Neural cell (in vitro differentiated cells): ENCODE results near the gene RMI2. TPM values are rescaled to one million over a fixed set of nuclear protein-coding genes. Genes with fewer than 3 reads are reported as not detected.

Source experiments
- H2AFZ ChIP-seq: fragments of 200-600, 300-800 bp; sonication (generic), shearing (Covaris generic); 2 replicates; pipeline ENCODE4 v1.6.0; 2014; ENCODE audit warnings: low read depth, mild to moderate bottlenecking, antibody characterized with exemption, low read length, moderate library complexity
- H3F3A ChIP-seq: fragments of 200-600 bp; shearing (Covaris generic); 2 replicates; pipeline ENCODE4 v1.6.1; 2016; ENCODE audit warnings: mild to moderate bottlenecking, moderate library complexity, mixed read lengths, antibody characterized with exemption, low read length; ENCODE audit not compliant: insufficient read depth, poor library complexity, severe bottlenecking
- H3K27ac ChIP-seq: fragments of 200-600, 300-800 bp; sonication (generic), shearing (Covaris generic); 2 replicates; pipeline ENCODE4 v1.5.1; 2014; ENCODE audit warnings: mild to moderate bottlenecking, low read length, moderate library complexity
- H3K27me3 ChIP-seq: fragments of 300-800, 200-600 bp; sonication (generic), shearing (Covaris generic); 2 replicates; pipeline ENCODE4 v1.6.0; 2014; ENCODE audit warnings: mild to moderate bottlenecking, low read depth, low read length, moderate library complexity; ENCODE audit not compliant: insufficient read depth
- H3K36me3 ChIP-seq: fragments of 300-800, 200-600 bp; sonication (generic), shearing (Covaris generic); 2 replicates; pipeline ENCODE4 v1.5.1; 2014; ENCODE audit warnings: mild to moderate bottlenecking, antibody characterized with exemption, low read length, moderate library complexity; ENCODE audit not compliant: insufficient read depth
- H3K4me2 ChIP-seq: fragments of 300-800, 200-600 bp; sonication (generic), shearing (Covaris generic); 2 replicates; pipeline ENCODE4 v1.6.0; 2014; ENCODE audit warnings: mild to moderate bottlenecking, low read length
- H3K4me3 ChIP-seq: fragments of 300-800, 200-600 bp; sonication (generic), shearing (Covaris generic); 2 replicates; pipeline ENCODE4 v1.5.1; 2014; ENCODE audit warnings: mild to moderate bottlenecking, low read length, moderate library complexity
- H3K79me2 ChIP-seq: fragments of 200-600 bp; shearing (Covaris generic); replicated peaks from 2 replicates; pipeline ENCODE4 v1.6.0; 2014; ENCODE audit warnings: mild to moderate bottlenecking, low read length, moderate library complexity; ENCODE audit not compliant: insufficient read depth
- H3K9ac ChIP-seq: fragments of 300-800, 200-600 bp; sonication (generic), shearing (Covaris generic); 2 replicates; pipeline ENCODE4 v1.6.1; 2016; ENCODE audit warnings: mild to moderate bottlenecking, low read length, mixed read lengths
- H3K9me2 ChIP-seq: fragments of 200-600 bp; shearing (Covaris generic); 2 replicates; pipeline ENCODE4 v1.6.1; 2016; ENCODE audit warnings: mild to moderate bottlenecking, low read length, mixed read lengths; ENCODE audit not compliant: insufficient read depth
- H3K9me3 ChIP-seq: fragments of 200-600, 300-800 bp; sonication (generic), shearing (Covaris generic); 2 replicates; pipeline ENCODE4 v1.6.1; 2016; ENCODE audit warnings: mild to moderate bottlenecking, mixed run types, low read length, moderate library complexity, mixed read lengths
- H4K20me1 ChIP-seq: fragments of 200-600 bp; shearing (Covaris generic); 2 replicates; pipeline ENCODE4 v1.6.1; 2016; ENCODE audit warnings: mild to moderate bottlenecking, mixed run types; ENCODE audit not compliant: insufficient read depth
- EP300 ChIP-seq: fragments of 450-650 bp; conservative IDR thresholded peaks from 2 replicates; pipeline ENCODE4 v1.6.1; 2014; ENCODE audit warnings: antibody characterized with exemption, mild to moderate bottlenecking, moderate library complexity; ENCODE audit not compliant: poor library complexity, severe bottlenecking
- EZH2 ChIP-seq: fragments of 200-600, 300-800 bp; shearing (Covaris generic), sonication (generic); IDR thresholded peaks from 2 replicates; pipeline ENCODE4 v1.6.1; 2014; ENCODE audit warnings: antibody characterized with exemption, low read length, borderline replicate concordance, mild to moderate bottlenecking; ENCODE audit not compliant: insufficient read depth, poor library complexity, severe bottlenecking
- MXI1 ChIP-seq: fragments of 450-650 bp; conservative IDR thresholded peaks from 2 replicates; pipeline ENCODE4 v1.6.1; 2014; ENCODE audit warnings: antibody characterized with exemption, mild to moderate bottlenecking; ENCODE audit not compliant: poor library complexity, severe bottlenecking
- POLR2AphosphoS5 ChIP-seq: IDR thresholded peaks from 2 replicates; pipeline ENCODE4 v1.6.1; 2012
- RAD21 ChIP-seq: fragments of 450-650 bp; conservative IDR thresholded peaks from 2 replicates; pipeline ENCODE4 v1.6.1; 2014; ENCODE audit warnings: antibody characterized with exemption, mild to moderate bottlenecking, moderate library complexity
- SMC3 ChIP-seq: fragments of 450-650 bp; conservative IDR thresholded peaks from 2 replicates; pipeline ENCODE4 v1.6.1; 2014; ENCODE audit warnings: antibody characterized with exemption, mild to moderate bottlenecking, moderate library complexity; ENCODE audit not compliant: poor library complexity
- TAF1 ChIP-seq: IDR thresholded peaks from 2 replicates; pipeline ENCODE4 v1.6.1; 2012; ENCODE audit warnings: low read depth
- polyA plus RNA-seq: library from polyadenylated mRNA; depleted of rRNA; stranded (reverse); fragments of >200 nt; gene quantifications from 2 replicates; pipeline ENCODE4 v1.2.3, GENCODE V29; 2014
- TF ChIP-seq, protein P1 (sequence below): fragments of 450-650 bp; IDR thresholded peaks from 2 replicates; pipeline ENCODE4 v1.5.1; 2014; ENCODE audit warnings: antibody characterized with exemption, mild to moderate bottlenecking, moderate library complexity; ENCODE audit not compliant: poor library complexity, severe bottlenecking
- TF ChIP-seq, protein P2 (sequence below): IDR thresholded peaks from 2 replicates; pipeline ENCODE4 v1.6.1; 2012; ENCODE audit warnings: borderline replicate concordance

The RMI2 gene
- polyA plus RNA-seq, 1 donor from 2014 or later, result 0.48 TPM

DNA sequence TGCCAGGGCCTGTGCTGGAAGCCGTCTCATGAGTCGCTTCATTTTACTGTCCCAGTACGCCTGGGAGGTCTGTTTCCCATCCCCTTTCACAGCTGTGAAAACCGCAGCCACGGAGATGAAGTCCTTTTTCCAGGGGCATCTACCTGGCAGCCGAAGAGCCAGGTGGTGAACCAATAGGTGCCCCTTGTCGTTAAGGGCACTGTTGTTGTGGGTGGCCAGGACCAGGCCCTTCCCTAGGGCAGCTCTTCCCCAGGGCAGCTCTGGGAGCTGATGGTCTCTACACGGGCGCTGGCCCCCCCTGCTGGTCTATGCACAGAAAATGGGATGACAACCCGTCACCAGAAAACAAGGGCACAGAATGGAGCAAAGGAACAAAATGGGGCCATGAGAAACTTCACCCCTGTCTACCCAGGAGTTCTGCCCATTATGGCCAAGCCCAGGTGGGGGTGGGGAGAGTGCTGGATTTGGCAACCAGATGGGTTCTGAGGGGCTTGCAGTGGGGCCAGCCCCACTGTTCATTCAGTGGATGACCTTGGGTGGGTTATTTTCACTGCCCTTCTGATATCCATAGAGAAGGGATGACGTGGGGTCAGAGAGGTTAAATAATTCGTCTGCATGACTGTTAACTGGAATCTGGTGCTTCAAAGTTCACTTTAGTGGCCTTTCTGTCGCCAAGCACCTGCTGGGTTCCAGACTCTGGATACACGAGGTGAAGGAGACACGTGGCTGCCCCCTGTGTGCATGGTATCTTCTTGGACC lies 11.5 kb downstream of the RMI2 start:
- Histone ChIP-seq H3K9me2 (no peaks in the 10 kb centered on the region), H3K9me3 (no peaks in the 10 kb centered on the region), H3K27ac (no peak overlapping the region), H2AFZ (no peak overlapping the region), H3F3A (no peaks in the 10 kb centered on the region), H3K79me2 (no peaks in the 10 kb centered on the region), H3K4me2 (no peak overlapping the region), H3K27me3 (no peaks in the 10 kb centered on the region), H3K4me3 (no peak overlapping the region), H4K20me1 (no peaks in the 10 kb centered on the region), H3K9ac (no peak overlapping the region), H3K36me3 (no peaks in the 10 kb centered on the region)
- peak; percentile 28 for TF ChIP-seq SMC3
- TF ChIP-seq, protein P1, sequence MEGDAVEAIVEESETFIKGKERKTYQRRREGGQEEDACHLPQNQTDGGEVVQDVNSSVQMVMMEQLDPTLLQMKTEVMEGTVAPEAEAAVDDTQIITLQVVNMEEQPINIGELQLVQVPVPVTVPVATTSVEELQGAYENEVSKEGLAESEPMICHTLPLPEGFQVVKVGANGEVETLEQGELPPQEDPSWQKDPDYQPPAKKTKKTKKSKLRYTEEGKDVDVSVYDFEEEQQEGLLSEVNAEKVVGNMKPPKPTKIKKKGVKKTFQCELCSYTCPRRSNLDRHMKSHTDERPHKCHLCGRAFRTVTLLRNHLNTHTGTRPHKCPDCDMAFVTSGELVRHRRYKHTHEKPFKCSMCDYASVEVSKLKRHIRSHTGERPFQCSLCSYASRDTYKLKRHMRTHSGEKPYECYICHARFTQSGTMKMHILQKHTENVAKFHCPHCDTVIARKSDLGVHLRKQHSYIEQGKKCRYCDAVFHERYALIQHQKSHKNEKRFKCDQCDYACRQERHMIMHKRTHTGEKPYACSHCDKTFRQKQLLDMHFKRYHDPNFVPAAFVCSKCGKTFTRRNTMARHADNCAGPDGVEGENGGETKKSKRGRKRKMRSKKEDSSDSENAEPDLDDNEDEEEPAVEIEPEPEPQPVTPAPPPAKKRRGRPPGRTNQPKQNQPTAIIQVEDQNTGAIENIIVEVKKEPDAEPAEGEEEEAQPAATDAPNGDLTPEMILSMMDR, result peak; percentile 25
- no peak for TF ChIP-seq TAF1
- TF ChIP-seq, protein P2, sequence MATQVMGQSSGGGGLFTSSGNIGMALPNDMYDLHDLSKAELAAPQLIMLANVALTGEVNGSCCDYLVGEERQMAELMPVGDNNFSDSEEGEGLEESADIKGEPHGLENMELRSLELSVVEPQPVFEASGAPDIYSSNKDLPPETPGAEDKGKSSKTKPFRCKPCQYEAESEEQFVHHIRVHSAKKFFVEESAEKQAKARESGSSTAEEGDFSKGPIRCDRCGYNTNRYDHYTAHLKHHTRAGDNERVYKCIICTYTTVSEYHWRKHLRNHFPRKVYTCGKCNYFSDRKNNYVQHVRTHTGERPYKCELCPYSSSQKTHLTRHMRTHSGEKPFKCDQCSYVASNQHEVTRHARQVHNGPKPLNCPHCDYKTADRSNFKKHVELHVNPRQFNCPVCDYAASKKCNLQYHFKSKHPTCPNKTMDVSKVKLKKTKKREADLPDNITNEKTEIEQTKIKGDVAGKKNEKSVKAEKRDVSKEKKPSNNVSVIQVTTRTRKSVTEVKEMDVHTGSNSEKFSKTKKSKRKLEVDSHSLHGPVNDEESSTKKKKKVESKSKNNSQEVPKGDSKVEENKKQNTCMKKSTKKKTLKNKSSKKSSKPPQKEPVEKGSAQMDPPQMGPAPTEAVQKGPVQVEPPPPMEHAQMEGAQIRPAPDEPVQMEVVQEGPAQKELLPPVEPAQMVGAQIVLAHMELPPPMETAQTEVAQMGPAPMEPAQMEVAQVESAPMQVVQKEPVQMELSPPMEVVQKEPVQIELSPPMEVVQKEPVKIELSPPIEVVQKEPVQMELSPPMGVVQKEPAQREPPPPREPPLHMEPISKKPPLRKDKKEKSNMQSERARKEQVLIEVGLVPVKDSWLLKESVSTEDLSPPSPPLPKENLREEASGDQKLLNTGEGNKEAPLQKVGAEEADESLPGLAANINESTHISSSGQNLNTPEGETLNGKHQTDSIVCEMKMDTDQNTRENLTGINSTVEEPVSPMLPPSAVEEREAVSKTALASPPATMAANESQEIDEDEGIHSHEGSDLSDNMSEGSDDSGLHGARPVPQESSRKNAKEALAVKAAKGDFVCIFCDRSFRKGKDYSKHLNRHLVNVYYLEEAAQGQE, result no peak

DNA sequence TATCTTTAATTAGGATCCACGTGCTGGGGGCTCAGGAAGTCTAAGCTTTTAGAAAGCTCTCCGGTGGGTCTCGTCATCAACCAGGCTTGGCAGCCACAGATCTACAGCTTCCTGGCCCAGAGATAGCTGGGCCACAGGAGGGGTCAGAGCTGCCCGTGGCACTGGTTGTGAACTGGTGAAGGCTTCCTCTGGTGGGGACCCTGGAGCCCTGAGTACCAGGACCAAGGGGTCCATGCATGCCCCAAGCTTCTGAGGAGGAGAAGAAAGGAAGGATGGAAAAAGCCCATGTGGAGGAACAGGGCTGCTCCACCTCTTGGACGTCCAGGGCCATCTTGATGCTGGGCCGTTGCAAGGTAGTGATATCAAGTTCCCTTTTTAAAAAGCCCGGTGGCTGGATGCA lies 13.3 kb downstream of the RMI2 start:
- no peak overlapping the region for H3K27ac ChIP-seq
- no peak overlapping the region for H3K4me3 ChIP-seq
- no peaks in the 10 kb centered on the region for H3K79me2 ChIP-seq
- H3K36me3 ChIP-seq, result no peaks in the 10 kb centered on the region
- H3F3A ChIP-seq, result no peaks in the 10 kb centered on the region
- no peaks in the 10 kb centered on the region for H3K9me2 ChIP-seq
- TF ChIP-seq RAD21, result no peak
- TF ChIP-seq, protein P2, result no peak
- TF ChIP-seq POLR2AphosphoS5, result no peak
- TF ChIP-seq, protein P1, result no peak
- TF ChIP-seq EZH2, result no peak
- TF ChIP-seq MXI1, result no peak
- no peak for TF ChIP-seq SMC3
- TF ChIP-seq TAF1, result no peak
- no peak for TF ChIP-seq EP300
- H2AFZ ChIP-seq, result no peak overlapping the region
- H4K20me1 ChIP-seq, result no peaks in the 10 kb centered on the region
- H3K9ac ChIP-seq, result no peak overlapping the region
- no peak overlapping the region for H3K4me2 ChIP-seq
- H3K27me3 ChIP-seq, result no peaks in the 10 kb centered on the region
- no peaks in the 10 kb centered on the region for H3K9me3 ChIP-seq
